GM08714 (cell line): ENCODE measurements around the gene BMP8B.
"Not testable (repeated sequence)": the region's sequence is repeated elsewhere in the genome, so short reads cannot be mapped to it uniquely, and the experiment has no call there.

Experiments used
- H3K4me3 ChIP-seq: fragments of 200-500 bp; sonication (Bioruptor generic); 2 replicates; pipeline ENCODE4 v1.5.1; 2014; ENCODE audit warnings: mild to moderate bottlenecking, low read length, inconsistent platforms
- ZNF274 ChIP-seq: IDR thresholded peaks from 2 replicates; pipeline ENCODE4 v1.6.1; 2012; ENCODE audit warnings: mild to moderate bottlenecking, low read depth, low read length

The BMP8B gene

DNA sequence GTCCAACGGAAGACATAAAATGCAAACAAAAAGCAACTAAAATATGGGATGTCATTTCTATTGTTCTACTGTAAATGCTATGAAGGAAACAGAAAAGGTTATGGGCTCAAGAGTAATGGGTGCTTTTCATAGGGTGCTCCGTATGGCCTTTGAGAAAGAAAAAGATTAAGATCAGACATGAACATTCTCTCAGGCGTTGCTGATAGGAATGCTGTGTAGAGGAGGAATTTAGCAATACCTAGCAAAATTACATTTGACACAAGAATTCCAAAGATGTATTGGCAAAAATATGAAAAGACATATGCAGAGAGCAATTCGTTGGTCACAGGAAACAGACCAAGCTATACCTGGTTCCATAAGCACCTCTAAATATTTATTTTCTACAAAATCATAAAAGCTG is 11.8 kb downstream of the BMP8B start:
- no peak overlapping the region for H3K4me3 ChIP-seq
- no peak for TF ChIP-seq ZNF274

DNA sequence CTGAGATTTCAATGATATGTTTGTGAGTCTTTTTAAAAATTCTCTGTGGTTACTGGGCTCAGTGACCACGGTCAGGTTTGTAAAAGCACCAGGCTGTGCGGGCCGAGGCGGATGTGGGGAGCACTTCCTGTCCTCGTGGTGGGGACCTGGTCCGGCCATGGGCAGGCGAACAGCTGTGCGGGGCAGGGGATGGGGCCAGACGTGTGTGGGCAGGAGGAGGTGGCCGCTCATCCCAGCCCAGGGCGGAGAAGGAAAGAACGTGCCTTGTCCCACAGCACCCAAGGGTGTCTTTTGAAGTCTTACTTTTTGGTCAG is 12.3 kb downstream of the BMP8B start:
- no peak for TF ChIP-seq ZNF274
- H3K4me3 ChIP-seq = no peak overlapping the region

DNA sequence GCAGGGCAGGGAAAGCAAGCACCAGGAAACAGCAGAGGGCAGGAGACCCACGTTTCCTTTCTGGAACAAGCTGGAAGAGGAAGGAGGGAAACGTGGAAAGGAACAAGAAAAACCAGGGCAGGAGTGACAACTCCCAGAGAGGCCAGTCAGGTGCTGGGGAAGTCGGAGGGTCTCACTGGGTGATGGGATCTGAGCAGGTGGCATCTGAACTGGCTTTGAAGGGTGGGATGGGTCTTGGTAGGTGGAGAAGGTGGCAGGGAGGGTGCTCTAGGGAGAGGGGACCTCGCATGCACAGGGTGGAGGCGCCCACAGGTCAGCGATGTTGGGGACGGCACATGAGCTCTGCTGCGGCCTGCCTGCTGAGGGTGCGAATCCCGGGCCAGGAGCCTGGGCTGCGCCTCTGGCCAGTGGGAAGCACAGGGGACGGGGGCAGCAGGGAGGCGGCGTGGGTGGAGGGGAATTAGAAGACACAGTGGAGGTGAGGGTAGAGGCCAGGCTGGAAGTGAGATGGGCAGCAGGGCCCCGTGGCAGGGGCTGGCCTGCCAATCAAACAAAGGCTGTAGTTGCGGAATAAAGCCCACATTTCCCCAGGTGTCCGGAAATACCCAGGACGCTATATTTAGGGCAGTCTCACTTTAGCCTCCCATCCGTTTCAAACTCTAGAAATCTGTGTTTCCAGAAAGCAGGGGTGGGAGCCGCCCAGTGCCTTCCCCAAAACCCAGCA is 12.8 kb downstream of the BMP8B start:
- not testable (repeated sequence) for H3K4me3 ChIP-seq

DNA sequence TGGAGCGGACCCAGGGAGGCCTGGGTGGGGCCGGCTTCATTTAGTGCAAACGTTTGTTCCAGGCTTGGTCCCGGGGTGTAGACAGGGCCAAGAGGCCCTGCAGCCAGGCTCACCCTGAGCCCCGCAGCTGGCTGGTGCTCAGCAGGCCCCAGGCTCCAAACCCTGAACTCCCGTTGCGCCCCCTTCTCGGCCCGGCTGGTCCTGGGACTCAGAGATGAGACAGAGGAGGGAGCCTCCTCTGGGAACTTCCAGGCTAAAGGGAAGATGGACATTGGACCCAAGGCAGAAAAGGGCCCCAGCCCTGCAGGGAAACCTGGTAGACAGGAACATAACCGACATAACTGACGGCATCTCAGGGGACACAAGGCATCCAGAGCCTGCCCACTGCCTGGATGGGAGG is 13.5 kb downstream of the BMP8B start:
- not testable (repeated sequence) for H3K4me3 ChIP-seq

DNA sequence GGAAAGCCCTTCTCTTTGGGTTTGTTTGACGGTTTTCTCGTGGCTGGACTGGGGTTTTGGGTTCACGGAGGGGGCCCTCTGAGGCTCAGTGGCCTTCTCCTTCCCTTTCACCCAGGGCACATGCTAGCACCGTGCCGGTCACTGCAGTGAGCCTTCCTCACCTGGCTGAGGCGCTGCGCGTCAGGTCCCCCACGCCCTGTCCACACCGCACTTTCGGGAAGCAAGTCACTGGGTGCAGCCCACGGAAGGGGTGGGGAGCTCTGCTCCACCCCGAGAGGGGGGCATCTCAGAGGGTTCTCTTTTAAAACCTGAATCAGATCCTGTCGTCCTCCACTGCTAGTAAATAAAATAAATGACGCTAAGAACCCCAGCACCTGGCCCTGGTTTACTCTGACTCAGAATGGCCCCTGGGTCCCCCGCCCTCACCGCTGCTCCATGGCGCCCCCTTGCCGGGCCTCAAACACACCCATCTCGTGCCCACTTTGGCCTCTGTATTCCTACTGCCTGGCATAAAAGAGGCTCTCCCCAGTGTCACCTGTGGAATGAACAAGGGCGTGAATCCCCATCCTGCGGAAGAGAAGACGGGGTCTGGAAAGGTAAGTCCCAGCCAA is 15.2 kb downstream of the BMP8B start:
- not testable (repeated sequence) for H3K4me3 ChIP-seq

GRCh38 chr1:39771022-39771532 is 17.6 kb downstream of the BMP8B start, which contains the start of gene OXCT2:
TSS of gene OXCT2 (minus strand) at chr1:39771348. CDS start at chr1:39771255, 93 bp downstream.
- H3K4me3 ChIP-seq = not testable (repeated sequence)

- H3K4me3 ChIP-seq = not testable (repeated sequence)
These were observed 18.3 kb downstream of the BMP8B start for GRCh38 chr1:39770100-39771021.

GRCh38 chr1:39769502-39769901 is 19.2 kb downstream of the BMP8B start:
- H3K4me3 ChIP-seq = not testable (repeated sequence)

DNA sequence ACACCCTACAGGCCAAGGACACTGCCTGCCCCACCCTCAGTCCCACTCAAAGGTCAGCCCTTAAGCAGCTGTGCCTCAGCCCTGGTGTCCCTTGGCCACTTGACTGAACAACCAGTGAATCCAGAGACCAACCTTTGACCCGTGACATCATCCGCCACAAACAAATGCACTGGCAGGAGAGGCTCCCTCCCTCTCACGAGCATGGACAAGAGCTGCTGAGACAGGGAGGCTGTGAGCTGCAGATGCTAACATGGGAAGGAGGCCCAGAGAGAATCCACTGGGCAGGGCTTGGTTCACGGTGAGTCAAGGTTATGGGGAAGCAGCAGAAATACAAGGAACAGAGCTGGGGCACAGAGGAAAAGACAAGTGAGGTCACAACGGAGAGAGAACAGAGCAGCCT is 22.2 kb downstream of the BMP8B start:
- not testable (repeated sequence) for H3K4me3 ChIP-seq

DNA sequence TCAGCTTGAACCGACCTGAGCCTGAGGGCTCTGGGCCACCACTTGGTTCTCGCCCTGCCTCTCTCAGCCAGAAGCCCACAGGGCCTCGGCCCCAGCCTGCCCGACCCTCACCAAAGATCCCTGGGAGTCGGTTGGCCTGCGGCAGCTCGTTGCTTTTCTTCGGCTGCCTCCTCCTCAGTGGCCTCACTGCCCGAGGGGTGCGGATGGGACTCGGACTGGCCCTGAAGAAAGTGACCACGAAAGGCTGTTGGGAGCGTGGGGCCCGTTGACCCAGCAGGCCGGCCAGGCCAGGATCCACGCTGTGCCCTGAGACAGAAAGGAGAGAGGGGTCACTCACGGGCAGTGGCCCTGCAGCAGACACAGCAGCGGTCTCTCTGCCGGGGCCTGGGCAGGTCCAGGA is 24.2 kb downstream of the BMP8B start:
- H3K4me3 ChIP-seq = not testable (repeated sequence)

- H3K4me3 ChIP-seq = not testable (repeated sequence)
These were observed 24.9 kb downstream of the BMP8B start for GRCh38 chr1:39763619-39764374.

DNA sequence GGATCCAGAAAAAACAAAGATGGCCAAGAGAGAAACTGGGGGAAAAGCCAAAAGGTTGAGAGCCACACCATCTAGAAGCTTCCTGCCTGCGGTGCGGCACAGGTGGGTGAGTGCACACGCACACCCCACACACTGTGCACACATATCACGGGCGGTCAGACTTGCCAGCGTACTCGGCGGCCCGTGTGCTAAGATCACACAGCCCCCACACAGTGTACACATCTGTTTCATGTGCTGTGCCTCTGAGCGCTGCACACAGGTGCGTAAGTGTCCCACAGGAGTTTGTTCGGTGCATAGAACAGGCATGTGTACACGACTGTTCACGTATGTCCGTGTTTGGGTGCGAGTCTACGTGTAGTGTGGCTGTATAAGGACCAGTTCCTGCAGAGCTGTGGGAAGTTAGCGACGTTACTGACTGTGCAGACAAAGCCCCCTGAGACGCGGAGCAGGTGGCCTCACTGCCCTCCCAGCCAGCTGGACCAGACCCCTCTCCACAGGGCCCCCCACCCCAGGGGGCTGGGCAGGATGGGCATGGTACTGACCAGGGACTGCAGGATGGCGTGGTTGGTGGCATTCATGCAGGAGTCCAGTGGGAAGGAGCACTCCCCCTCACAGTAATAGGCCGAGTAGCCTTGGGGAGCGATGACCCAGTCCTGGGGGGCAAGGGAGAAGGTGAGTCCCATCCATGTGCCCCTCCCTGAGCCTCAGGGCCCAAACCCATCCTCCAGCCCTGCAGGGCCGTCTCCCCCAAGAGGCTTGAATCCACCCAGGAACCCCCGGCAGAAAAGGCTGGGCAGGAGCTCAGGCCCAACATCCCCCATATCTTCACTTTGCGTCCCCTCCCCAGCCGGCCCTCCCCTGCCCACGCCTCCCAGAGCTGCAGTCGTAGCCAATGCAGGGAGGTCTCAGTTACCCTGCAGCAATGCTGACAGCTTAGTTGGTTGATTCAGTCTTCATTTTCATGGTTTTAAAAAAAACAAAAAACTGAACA is 25.8 kb downstream of the BMP8B start:
- TF ChIP-seq ZNF274 = no peak
- H3K4me3 ChIP-seq = no peak overlapping the region

DNA sequence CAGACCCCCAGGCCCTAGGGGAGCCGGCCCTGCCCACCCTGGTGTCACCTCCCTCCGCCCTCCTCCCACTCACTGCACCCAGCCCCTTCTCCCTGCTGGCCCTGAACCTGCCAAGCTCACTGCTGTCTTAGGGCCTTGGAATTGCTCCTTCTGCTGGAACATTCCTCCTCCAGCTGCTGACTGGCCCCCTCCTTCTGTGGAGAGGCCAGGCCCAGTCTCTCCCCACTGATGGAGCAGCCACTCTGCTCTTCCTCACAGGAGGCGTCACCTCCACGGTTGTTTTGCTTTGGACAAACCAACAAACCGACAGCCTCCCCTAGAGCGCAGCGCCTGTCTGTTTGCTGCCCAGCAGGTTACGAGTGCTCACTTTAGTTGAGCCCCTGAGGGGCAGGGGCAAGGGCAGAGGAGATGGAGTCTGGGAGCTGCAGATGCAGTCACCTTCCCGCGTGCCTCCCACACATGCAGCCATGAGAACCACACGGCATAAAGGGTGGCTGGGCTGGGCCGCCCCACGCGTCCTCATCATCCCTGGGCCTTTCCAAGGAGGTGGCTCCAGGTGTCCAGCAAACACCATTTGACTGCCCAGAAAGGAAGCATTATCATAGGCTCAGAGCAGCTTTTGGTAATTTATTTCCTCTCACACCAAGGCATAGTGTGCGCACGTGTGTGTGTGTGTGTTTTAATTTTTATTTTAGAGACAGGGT is 27.0 kb downstream of the BMP8B start:
- no peak for TF ChIP-seq ZNF274
- no peak overlapping the region for H3K4me3 ChIP-seq
